Measurements from ENCODE around the gene OR4K14.
"Not testable (repeated sequence)": the region's sequence is repeated elsewhere in the genome, so short reads cannot be mapped to it uniquely, and the experiment has no call there.

The OR4K14 gene

DNA sequence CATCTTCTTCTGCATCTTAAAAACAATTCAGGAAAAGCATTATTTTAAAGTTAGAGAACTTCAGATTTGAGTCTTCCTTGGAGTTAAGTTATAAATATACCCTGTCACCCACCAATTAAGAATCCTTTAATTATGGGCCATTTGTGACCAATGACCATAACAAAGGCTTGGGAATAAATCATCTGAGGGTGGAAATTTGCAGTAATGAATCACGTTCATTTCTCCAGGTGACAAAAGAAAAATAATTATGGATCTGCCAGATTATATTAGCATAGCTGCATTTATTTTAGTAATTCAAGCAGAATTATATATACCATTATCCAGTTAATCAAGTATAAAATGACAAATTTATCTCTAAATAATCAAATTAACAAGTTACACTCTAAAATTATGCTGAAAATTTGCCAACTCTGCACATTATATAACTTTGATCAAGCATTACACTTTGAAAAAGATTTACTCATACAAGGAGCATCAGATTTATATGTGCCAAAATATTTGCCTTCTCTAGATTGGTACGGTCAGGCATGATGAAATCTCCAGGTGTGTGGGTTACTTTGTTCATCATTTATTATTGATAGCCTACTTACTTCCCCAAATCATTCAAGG is at the start of gene OR4K14:
Gene OR4K14, minus strand, starts transcription at position 51 of the 609 bp plus-strand sequence. CDS start 4,114 bp downstream, outside the sequence.
- no peak for DNase-seq

DNA sequence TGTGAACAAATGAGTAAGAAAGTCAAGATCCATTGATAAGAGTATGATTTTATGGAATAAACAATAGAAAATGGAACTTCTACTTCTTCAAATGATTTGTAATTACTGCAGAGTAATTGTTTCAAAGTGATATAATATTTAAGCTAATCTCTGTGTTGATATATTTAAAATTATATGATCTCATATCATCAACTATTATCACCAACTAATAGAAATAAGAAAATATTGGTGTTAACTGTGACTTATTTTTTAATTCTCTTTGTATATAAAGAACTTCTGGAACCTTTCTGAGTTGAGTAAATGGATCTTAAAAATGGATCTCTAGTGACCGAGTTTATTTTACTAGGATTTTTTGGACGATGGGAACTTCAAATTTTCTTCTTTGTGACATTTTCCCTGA is 40.6 kb upstream of the OR4K14 start, which contains the start of gene OR4L1:
Gene OR4L1, plus strand, starts transcription at position 301 of the 400 bp plus-strand sequence. Its CDS starts 0 bp downstream, at position 301.
- DNase-seq = no peak

- no peak for DNase-seq
Measured at GRCh38 chr14:20048202-20048601, 29.1 kb upstream of the OR4K14 start.

GRCh38 chr14:20044243-20044642 is 25.1 kb upstream of the OR4K14 start:
- DNase-seq = no peak

DNA sequence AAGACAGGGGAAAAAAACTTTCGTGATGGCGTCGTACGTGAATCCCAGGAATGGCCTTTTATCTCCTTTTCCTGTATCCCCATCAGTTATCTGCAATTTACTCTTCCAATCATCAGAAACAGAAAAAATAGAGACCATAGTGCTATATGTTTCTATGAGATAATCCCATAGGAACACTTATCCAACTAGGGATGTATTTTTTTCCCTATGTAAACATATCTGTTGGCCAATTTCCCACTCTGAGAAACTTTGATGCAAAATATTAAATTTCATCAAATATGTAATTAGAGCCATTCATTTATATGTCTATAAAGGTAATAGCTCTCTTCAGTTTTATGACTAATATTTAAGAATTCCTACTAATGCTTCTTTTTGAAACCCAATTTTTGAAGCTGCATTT is 16.8 kb upstream of the OR4K14 start, which contains the start of gene OR4K13:
Gene OR4K13, minus strand, starts transcription at position 101 of the 400 bp plus-strand sequence. CDS start 1,280 bp downstream, outside the sequence.
- no peak for DNase-seq

DNA sequence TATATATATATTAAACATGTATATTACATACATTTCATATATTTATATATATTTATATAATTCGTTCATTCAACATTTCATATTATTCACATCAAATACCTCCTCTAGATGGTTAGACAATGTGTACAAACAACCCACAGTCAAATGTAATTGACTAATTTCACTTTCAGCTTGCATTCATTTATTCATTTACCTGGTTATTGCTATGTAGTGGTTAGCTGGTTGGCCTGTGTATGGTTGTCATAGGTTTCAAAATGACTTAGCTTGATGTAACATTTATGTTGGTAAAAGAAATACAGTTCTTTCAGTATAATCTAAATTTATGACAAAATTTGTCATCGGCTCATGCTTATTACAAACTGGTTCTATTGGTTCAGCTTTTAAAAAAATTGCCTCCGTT is 16.3 kb upstream of the OR4K14 start:
- no peak for DNase-seq

DNA sequence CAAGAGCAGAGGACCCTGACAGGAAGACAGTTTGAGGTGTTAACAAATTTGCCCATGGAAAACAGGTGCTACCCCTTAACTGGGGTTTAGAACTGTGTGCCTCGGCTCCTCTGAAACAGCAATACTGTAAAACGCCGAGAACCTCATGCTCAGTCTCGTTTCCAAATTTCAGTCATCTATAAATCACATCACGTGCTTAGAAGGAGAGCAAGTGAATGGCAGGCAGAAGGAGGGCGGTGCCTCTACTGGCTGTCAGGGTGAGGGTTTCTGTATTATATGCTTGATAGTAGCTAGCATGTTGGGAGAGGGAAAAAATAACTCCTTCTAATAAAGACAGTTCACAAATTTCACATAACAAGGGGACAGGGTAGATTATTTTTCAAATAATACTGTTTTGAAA is 12.0 kb upstream of the OR4K14 start:
- no peak for DNase-seq

DNA sequence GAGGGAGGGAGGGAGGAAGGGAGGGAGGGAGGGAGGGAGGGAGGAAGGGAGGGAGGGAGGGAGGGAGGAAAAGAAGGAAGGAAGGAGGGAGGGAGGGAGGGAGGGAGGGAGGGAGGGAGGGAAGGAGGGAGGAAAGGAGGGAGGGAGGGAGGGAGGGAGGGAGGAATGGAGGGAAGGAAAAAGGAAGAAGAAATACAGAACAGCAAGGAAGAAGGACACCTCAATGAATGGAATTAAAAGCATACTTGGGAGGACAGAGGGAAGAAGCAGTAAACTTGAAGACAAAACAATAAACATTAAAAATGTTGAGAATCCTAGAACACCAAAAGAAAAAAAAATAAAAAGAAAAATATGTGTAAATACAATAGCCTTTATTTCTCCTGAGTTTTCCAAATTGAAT is 11.0 kb downstream of the OR4K14 start:
- DNase-seq = no peak

- DNase-seq = no peak
Measured at GRCh38 chr14:20002319-20002718, 16.8 kb downstream of the OR4K14 start.

GRCh38 chr14:20001863-20002262 is 17.2 kb downstream of the OR4K14 start, which contains the start of gene OR4Q2:
OR4Q2 (plus strand) TSS chr14:20002163.
- DNase-seq = no peak

DNA sequence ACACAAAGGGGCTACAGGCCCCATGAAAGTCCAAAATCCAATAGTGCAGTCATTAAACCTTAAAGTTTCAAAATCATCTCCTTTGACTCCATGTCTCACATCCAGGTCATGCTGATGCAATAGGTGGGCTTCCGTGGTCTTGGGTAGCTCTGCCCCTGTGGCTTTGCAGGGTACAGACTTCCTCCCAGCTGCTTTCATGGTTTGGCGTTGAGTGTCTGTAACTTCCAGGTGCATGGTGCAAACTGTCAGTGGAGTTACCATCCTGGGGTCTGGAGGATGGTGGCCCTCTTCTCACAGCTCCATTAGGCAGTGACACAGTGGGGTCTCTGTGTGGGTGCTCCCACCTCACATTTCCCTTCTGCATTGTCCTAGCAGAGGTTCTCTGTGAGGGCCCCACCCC is 25.7 kb downstream of the OR4K14 start:
- no peak for DNase-seq

DNA sequence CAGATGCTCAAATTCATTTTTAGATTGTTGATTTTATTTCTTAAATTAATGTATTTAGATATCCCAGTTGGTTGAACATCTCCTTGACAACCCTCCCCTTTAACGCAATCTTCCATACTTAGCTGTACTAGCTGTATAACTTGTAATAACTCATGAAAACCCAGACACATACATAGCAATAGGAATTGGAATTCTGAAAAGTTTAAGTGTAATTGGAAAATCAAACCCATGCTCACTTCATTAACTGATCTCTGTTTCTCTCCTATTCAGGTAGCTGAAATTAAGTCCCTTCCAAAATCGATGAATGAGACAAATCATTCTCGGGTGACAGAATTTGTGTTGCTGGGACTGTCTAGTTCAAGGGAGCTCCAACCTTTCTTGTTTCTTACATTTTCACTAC is 43.8 kb downstream of the OR4K14 start, which contains the start of gene OR4K15:
Gene OR4K15, plus strand, starts transcription at position 301 of the 400 bp plus-strand sequence. Its CDS starts 0 bp downstream, at position 301.
- DNase-seq = no peak

- no peak for DNase-seq
Measured at GRCh38 chr14:19974844-19975243, 44.3 kb downstream of the OR4K14 start.

GRCh38 chr14:19969735-19970134 is 49.4 kb downstream of the OR4K14 start:
- not testable (repeated sequence) for DNase-seq
